ENCODE data around the gene CCDC13. TPM values are rescaled to one million over a fixed set of nuclear protein-coding genes. Genes with fewer than 3 reads are reported as not detected.
A peak's percentile ranks its signal among the peaks of the same experiment; 100 is the strongest.

Gene CCDC13
- total RNA-seq, 2 donors from 2014 or later: 0.34 to 0.70 TPM

GRCh38 chr3:42802876-42803413, 29.9 kb upstream of the CCDC13 start:
- ATAC-seq (no peak), DNase-seq (ENCODE audit: low spot score in 2 of 2) (no peak)
- H3K9me3 Mint-ChIP-seq: no peaks in the 10 kb centered on the region
- peak overlapping the region in 1 of 2 donors; percentile 95 for H3K27ac Mint-ChIP-seq
- H3K36me3 Mint-ChIP-seq: peaks cover 15 to 21% of the 10 kb centered on the region in 2 donors

GRCh38 chr3:42801784-42802183, 28.7 kb upstream of the CCDC13 start:
- ATAC-seq (no peak), DNase-seq (ENCODE audit: low spot score in 2 of 2) (no peak)
- Mint-ChIP-seq H3K27ac (no peak overlapping the region), H3K36me3 (peaks cover 15 to 21% of the 10 kb centered on the region in 2 donors), H3K9me3 (no peaks in the 10 kb centered on the region)

GRCh38 chr3:42801048-42801620, 28.1 kb upstream of the CCDC13 start:
- H3K9me3 Mint-ChIP-seq: no peaks in the 10 kb centered on the region
- H3K36me3 Mint-ChIP-seq: peaks cover 15 to 26% of the 10 kb centered on the region in 2 donors
- no peak overlapping the region for H3K27ac Mint-ChIP-seq
- no peak for DNase-seq (ENCODE audit: low spot score in 2 of 2)
- no peak for ATAC-seq

- ATAC-seq: no peak
- no peak for DNase-seq (ENCODE audit: low spot score in 2 of 2)
- Mint-ChIP-seq H3K27ac (no peak overlapping the region), H3K9me3 (no peaks in the 10 kb centered on the region), H3K36me3 (peaks cover 15 to 26% of the 10 kb centered on the region in 2 donors)
Measured at GRCh38 chr3:42800251-42800650, 27.2 kb upstream of the CCDC13 start.

GRCh38 chr3:42799376-42799775, 26.3 kb upstream of the CCDC13 start:
- H3K36me3 Mint-ChIP-seq: peaks cover 15 to 26% of the 10 kb centered on the region in 2 donors
- ATAC-seq (no peak), DNase-seq (ENCODE audit: low spot score in 2 of 2) (no peak)
- H3K9me3 Mint-ChIP-seq: no peaks in the 10 kb centered on the region
- H3K27ac Mint-ChIP-seq: no peak overlapping the region

- Mint-ChIP-seq H3K9me3 (no peaks in the 10 kb centered on the region), H3K36me3 (peaks cover 5 to 16% of the 10 kb centered on the region in 2 donors), H3K27ac (no peak overlapping the region)
- ATAC-seq (no peak), DNase-seq (ENCODE audit: low spot score in 2 of 2) (no peak)
Measured at GRCh38 chr3:42796332-42796885, 23.4 kb upstream of the CCDC13 start.

- no peak for ATAC-seq
- Mint-ChIP-seq H3K36me3 (peaks cover 5 to 16% of the 10 kb centered on the region in 2 donors), H3K9me3 (no peaks in the 10 kb centered on the region), H3K27ac (no peak overlapping the region)
- no peak for DNase-seq (ENCODE audit: low spot score in 2 of 2)
Measured at GRCh38 chr3:42795621-42796181, 22.6 kb upstream of the CCDC13 start.

- Mint-ChIP-seq H3K27ac (no peak overlapping the region), H3K36me3 (peaks cover 5 to 11% of the 10 kb centered on the region in 2 donors), H3K9me3 (no peaks in the 10 kb centered on the region)
- no peak for DNase-seq (ENCODE audit: low spot score in 2 of 2)
- ATAC-seq: peak in 1 of 2 donors; percentile 35
Measured at GRCh38 chr3:42790714-42791229, 17.7 kb upstream of the CCDC13 start.

GRCh38 chr3:42786631-42787030, 13.6 kb upstream of the CCDC13 start:
- peaks cover 0 to 6% of the 10 kb centered on the region in 2 donors for H3K36me3 Mint-ChIP-seq
- no peak overlapping the region for H3K27ac Mint-ChIP-seq
- no peaks in the 10 kb centered on the region for H3K9me3 Mint-ChIP-seq
- ATAC-seq (no peak), DNase-seq (ENCODE audit: low spot score in 2 of 2) (no peak)

- Mint-ChIP-seq H3K9me3 (no peaks in the 10 kb centered on the region), H3K36me3 (peaks cover 0 to 6% of the 10 kb centered on the region in 2 donors), H3K27ac (no peak overlapping the region)
- no peak for ATAC-seq
- no peak for DNase-seq (ENCODE audit: low spot score in 2 of 2)
Measured at GRCh38 chr3:42786212-42786611, 13.2 kb upstream of the CCDC13 start.

GRCh38 chr3:42780892-42781700, 8.0 kb upstream of the CCDC13 start:
- H3K27ac Mint-ChIP-seq: no peak overlapping the region
- H3K9me3 Mint-ChIP-seq: no peaks in the 10 kb centered on the region
- no peaks in the 10 kb centered on the region for H3K36me3 Mint-ChIP-seq
- ATAC-seq (peak; percentile 73 to 77), DNase-seq (ENCODE audit: low spot score in 2 of 2) (peak in 1 of 2 donors; percentile 55)

- Mint-ChIP-seq H3K36me3 (no peaks in the 10 kb centered on the region), H3K27ac (no peak overlapping the region), H3K9me3 (no peaks in the 10 kb centered on the region)
- ATAC-seq (no peak), DNase-seq (ENCODE audit: low spot score in 2 of 2) (no peak)
Measured at GRCh38 chr3:42780398-42780797, 7.3 kb upstream of the CCDC13 start.

GRCh38 chr3:42778644-42779043, 5.6 kb upstream of the CCDC13 start:
- ATAC-seq (no peak), DNase-seq (ENCODE audit: low spot score in 2 of 2) (no peak)
- Mint-ChIP-seq H3K9me3 (no peaks in the 10 kb centered on the region), H3K36me3 (no peaks in the 10 kb centered on the region), H3K27ac (peak overlapping the region in 1 of 2 donors; percentile 29)

- no peak for DNase-seq (ENCODE audit: low spot score in 2 of 2)
- peak overlapping the region; percentile 32 to 81 for H3K27ac Mint-ChIP-seq
- ATAC-seq: peak in 1 of 2 donors; percentile 8
- H3K36me3 Mint-ChIP-seq: no peaks in the 10 kb centered on the region
- peaks cover 0 to 6% of the 10 kb centered on the region in 2 donors for H3K9me3 Mint-ChIP-seq
Measured at GRCh38 chr3:42773409-42773751, 327 bp upstream of the CCDC13 start.

GRCh38 chr3:42771271-42771670, 1.8 kb downstream of the CCDC13 start:
- ATAC-seq (no peak), DNase-seq (ENCODE audit: low spot score in 2 of 2) (no peak)

GRCh38 chr3:42769477-42770131, 3.4 kb downstream of the CCDC13 start:
- Mint-ChIP-seq H3K9me3 (peaks cover 0 to 6% of the 10 kb centered on the region in 2 donors), H3K36me3 (no peaks in the 10 kb centered on the region), H3K27ac (no peak overlapping the region)
- ATAC-seq (no peak), DNase-seq (ENCODE audit: low spot score in 2 of 2) (no peak)

More at GRCh38 chr3:42771271-42771670, 1.8 kb downstream of the CCDC13 start:
- no peak overlapping the region for H3K27ac Mint-ChIP-seq
- peaks cover 0 to 6% of the 10 kb centered on the region in 2 donors for H3K9me3 Mint-ChIP-seq
- H3K36me3 Mint-ChIP-seq: no peaks in the 10 kb centered on the region
